HG03025 (cell line): Measurements from ENCODE around the gene ZNFX1.
"Not testable (repeated sequence)": the region's sequence is repeated elsewhere in the genome, so short reads cannot be mapped to it uniquely, and the experiment has no call there.

Source experiments
- ATAC-seq: cut with Tn5 transposase; IDR thresholded peaks from one replicate; pipeline ENCODE4 v1.9.1; 2021; ENCODE audit warnings: mild to moderate bottlenecking, moderate library complexity; ENCODE audit not compliant: unreplicated experiment, low FRiP score

Gene ZNFX1

GRCh38 chr20:49216991-49217578 is 60.8 kb downstream of the ZNFX1 start:
- ATAC-seq = no peak

DNA sequence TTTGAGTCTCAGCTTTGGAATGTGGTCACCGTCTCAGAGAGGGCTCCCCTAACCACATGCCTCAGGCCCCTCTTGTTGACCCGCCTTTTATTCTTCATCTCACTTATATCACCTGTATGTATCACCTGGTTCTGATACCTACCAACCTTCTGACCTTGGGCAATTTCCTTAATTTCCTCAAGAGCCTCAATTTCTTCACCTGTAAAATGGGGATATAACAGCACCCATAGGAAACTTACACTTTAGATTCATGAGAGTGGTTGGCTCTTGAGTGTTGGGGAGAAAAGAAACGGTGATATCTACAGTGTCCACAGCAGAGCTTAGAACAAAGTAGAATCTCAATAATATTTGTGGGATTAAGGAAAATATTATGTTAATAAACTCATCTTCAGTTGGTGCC is 62.6 kb downstream of the ZNFX1 start:
- no peak for ATAC-seq

DNA sequence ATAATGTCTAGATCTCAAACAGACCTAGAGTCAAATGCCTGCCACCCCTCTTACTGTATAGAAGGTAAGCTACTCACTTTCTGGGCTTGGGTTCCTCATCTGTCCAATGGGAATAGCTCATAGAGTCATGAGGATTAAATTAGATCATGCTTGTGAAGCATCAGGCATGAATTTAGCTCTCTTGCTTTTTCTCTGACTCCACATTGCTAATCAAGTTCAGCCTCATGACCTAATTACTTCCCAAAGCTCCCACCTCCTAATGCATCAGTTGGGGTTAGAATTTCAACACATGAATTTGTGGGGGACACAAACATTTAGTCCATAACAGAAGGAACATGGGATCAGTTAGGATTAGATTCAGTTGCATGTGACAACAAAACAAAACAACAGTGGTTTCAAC is 63.3 kb downstream of the ZNFX1 start:
- ATAC-seq = no peak

DNA sequence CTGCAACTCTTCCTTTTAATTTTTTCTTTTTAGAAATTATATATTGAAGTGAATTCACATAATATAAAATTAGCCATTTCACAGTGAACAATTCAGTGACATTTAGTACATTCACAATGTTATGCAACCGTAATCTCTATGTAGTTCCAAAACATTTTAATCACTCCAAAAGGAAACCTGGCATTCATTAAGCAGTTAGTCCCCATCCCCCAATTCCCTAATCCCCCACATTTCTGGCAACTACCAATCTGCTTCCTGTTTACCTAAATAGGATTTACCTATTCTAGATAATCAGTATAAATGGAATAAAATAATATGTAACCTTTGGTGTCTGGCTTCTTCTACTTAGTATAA is 67.1 kb downstream of the ZNFX1 start:
- ATAC-seq = no peak

- ATAC-seq = no peak
Observed at GRCh38 chr20:49210101-49210756, 67.6 kb downstream of the ZNFX1 start.

DNA sequence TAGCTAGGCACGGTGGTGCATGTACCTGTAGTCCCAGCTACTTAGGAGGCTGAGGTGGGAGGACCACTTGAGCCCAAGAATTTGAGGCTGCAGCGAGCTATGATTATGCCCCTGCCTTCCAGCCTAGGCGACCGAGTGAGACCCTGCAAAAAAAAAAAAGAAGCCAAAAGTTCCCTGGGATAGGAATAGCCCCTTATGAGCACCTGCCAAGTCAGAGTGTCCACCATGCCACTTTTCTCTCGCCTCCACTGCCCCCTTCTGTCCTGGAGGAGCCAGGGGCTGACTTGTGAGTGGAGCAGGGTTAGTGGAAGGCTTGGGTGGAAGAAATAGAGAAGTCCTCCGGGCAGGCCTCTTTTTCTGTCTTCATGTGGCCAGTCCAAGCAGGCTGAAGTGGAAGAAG is 70.8 kb downstream of the ZNFX1 start:
- no peak for ATAC-seq

DNA sequence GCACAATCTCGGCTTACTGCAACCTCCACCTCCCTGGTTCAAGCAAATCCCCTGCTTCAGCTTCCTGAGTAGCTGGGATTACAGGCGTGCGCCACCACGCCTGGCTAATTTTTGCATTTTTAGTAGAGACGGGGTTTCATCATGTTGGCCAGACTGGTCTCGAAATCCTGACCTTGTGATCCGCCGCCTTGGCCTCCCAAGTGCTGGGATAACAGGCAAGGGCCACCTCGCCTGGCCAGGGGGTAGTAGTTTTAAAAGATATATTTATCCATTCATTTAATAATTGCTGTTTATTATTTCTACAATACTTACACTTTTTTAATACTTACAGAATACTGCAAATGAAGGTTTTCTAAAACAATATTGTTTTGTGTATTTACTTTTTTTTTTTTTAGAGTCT is 74.1 kb downstream of the ZNFX1 start:
- no peak for ATAC-seq

DNA sequence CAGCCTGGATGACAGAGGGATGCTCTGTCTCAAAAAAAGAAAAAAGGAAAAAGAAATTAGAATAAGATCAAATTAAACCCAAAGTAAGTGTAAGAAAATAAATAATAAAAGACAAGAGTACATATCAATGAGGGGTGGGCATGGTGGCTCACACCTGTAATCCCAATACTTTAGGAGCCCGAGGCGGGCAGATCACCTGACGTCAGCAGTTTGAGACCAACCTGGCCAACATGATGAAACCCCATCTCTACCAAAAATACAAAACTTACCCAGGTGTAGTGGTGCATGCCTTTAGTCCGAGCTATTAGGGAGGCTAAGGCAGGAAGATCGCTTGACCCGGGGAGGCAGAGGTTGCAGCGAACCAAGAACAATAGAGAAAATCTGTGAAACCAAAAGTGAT is 74.8 kb downstream of the ZNFX1 start:
- no peak for ATAC-seq

- ATAC-seq = no peak
Observed at GRCh38 chr20:49199729-49200293, 78.0 kb downstream of the ZNFX1 start.

- ATAC-seq = not testable (repeated sequence)
Observed at GRCh38 chr20:49192944-49193518, 84.8 kb downstream of the ZNFX1 start.
